Activated T-cell treated with anti-CD3 and anti-CD28 coated beads, Interleukin-2, amount 50 U/mL, for 1 hour (primary cell): ENCODE data around the gene RBM24.
"Not testable (repeated sequence)": the region's sequence is repeated elsewhere in the genome, so short reads cannot be mapped to it uniquely, and the experiment has no call there.

Experiments used
- DNase-seq: peaks from one replicate; pipeline ENCODE4 v3.0.0-alpha.2; 2020

The RBM24 gene

DNA sequence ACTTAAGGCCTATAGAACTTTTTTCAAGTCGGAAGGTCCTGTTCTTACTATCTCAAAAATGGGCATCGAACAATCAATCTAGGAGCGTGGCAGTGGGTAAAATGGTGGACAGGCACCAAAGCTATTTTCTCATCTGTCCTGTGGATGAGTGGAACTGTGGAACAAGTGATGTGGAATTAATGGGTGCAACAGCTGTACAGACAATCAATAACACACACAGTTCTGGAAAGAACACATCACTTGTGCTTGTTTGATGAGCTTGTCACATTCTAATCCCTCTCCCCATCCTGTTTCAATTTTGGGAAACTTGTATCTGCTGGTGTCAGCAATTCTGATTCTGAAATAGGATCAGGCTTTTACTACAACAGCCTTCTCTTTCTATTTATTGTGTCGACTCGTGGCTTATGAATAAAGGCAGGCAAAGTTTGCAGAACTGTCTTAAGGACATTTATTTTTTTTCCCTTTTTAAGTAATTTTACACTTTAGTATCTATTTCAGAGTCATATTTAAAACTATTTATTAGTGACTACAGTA lies 11.5 kb downstream of the RBM24 start:
- no peak for DNase-seq

GRCh38 chr6:17293395-17293794 lies 12.2 kb downstream of the RBM24 start:
- DNase-seq = no peak

- DNase-seq = no peak
Observed at GRCh38 chr6:17297271-17298080, 16.3 kb downstream of the RBM24 start.

DNA sequence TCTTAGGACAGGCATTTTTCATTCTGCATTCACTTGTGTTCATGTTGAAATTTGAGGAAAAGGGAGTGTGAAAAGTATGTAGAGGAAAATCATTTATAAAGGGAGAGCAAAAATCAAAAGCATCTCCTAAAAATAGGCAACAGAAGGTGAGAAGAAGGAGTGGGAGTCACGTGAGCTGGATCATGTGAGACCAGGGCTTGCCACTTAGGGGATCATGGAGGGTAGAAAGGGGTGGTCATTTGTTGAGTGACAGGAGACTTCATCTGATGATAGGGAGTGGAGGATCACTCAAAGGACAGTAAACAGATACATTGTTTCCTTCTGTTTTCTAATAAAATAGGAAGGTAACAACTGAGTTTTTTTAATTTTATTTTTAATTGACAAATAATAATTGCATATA lies 17.1 kb downstream of the RBM24 start:
- no peak for DNase-seq

DNA sequence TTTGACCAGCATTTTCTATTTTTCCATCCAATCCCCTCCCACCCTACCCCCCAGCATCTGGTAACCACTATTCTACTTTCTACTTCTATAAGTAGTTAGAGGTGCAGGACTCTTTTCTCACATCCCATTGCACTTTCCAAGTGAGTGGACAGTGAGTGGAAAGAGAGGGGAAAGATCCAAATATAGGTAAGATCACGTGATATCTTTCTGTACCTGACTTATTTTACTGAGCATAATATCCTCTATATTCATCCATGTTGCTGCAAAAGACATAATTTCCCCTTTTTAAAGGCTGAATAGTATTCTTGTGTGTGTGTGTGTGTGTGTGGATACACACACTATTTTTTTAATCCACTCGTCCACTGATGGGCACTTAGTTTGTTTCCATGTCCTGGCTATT lies 18.1 kb downstream of the RBM24 start:
- no peak for DNase-seq

DNA sequence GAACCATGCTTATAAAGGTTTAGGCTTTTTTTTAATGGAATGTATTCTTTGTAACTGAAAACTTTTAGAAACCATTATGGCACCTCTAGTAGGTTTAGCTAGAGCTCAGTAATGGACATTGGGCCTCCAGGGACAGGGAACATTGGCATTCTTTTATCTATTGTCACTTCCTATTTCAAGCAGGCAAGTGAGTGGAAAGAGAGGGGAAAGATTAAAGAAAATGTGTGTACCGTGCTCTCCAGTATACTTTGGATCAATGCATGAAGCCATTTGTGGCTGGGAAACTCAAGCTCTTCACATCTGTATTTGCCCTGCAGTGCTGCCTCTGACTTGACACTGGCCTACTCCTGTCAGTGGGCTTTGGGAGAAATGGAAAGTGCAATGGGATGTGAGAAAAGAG lies 18.6 kb downstream of the RBM24 start:
- no peak for DNase-seq

DNA sequence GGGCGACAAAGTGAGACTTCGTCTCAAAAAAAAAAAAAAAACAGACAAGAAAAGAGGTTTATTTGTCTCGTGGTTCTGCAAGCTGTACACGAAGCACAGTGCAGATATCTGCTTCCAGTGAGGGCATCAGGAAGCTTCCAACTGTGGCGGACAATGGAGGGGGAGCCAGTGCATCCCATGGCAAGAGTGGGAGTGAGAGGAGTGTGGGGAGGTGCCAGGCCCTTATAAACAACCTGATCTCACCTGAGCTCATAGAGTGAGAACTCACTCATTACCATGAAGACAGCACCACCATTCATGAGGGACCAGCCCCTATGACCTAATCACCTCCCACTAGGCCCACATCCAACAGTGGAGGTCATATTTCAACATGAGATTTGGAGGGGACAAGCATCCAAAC lies 19.5 kb downstream of the RBM24 start:
- DNase-seq = no peak

DNA sequence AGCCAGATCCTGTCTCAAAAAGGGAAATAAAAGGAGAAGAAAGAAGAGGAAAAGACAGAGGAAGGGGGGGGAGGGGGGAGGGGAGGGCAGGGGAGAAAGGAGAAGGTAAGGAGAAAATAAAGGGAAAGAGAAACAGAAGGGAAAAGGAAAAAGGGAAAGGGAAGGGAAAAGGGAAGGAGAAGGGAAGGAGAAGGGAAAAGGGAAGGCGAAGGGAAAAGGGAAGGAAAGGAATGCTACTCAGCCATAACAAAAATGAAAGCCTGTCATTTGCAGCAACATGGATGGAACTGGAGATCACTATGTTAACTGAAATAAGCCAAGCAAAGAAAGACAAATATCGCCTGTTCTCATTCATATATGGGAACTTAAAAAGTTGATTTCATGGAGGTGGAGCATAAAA lies 22.3 kb downstream of the RBM24 start:
- no peak for DNase-seq

GRCh38 chr6:17305219-17306001 lies 24.2 kb downstream of the RBM24 start:
- no peak for DNase-seq

DNA sequence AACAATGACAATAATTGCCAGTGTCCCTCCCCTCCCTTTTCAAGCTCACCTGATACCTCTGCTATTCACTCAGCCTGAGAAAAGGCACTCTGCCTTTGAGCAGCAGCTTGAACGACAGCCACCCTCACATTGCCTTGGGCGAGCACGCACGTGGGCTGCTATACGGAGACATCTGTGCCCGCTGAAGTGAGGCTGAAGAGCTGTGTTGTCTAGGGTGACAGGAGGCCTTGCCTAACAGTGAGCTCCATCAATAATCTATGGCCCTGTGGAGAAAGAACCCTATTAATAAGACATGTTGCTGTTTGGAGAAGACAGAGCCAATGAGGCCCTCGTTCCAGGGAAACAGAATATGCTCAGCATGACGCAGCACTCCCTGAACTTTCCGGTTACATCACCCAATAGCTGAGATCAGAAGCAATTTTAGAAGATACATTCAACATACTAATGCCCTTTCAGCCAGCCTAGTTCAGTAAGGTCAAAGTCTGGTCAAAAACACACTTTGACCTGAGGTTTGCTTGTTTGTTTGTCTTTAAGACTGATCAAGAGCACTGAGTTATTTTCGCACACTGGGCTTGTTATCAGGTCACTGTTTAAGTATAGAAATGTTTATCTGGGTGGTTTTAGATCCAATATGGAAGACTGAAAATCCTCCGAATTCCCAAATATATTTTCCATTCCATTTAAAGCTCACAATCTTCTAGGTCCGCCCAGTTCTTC lies 30.6 kb downstream of the RBM24 start:
- DNase-seq = no peak

GRCh38 chr6:17313238-17313637 lies 32.1 kb downstream of the RBM24 start:
- not testable (repeated sequence) for DNase-seq

GRCh38 chr6:17313971-17314370 lies 32.8 kb downstream of the RBM24 start:
- DNase-seq = no peak

- no peak for DNase-seq
Observed at GRCh38 chr6:17315262-17315661, 34.1 kb downstream of the RBM24 start.

DNA sequence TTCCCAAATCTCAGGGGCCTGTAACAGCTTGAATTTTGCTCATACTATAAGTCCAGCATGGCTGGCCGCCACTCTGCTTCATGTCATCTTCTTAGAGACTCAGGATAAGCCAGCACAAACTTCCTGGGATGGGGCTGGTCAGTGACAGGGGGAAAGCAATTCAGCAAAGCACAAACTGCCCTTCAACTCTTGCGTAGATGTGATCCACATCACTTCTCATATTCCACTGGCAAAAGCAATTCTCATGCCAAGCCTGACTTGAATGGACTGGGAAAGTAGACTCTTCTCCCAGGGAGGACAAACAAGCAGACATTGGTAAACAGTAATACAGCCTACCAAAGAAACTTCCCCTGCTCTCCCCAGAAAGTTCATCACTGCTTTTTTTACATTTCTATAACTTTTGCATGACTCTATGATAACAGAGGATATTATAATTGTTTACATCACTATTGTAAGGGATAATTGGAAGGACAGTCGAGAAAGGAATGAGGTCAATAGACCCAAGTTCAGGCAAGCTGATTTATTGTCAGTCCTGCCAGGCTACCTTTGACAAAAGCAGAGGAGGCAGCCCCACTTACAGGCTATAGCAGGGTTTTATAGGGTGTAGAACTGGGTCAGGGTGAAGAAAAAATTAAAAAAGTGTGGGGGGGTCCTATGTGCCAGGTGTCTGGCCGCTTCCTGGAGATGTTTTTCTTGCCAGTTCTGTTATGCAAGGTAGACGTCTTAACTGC lies 37.4 kb downstream of the RBM24 start:
- no peak for DNase-seq

- not testable (repeated sequence) for DNase-seq
Observed at GRCh38 chr6:17320266-17320665, 39.1 kb downstream of the RBM24 start.

DNA sequence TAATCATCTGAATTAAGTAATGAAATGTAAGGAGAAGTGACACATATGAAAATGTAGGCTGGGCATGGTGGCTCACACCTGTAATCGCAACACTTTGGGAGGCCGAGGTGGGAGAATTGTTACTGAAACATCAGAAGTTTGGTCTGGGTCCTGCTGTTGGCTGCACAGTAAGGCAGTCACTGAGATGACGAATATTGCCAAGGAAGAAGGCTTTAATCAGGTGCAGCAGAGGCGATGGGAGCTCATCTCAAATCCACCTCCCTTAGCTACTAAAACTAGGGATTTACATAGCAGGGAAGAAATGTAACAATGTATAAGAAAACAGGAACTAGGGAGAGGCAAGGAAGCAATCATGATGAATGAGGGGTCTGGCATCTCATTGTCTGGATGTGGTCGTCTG lies 50.1 kb downstream of the RBM24 start:
- DNase-seq = no peak

- DNase-seq = no peak
Observed at GRCh38 chr6:17334265-17334664, 53.1 kb downstream of the RBM24 start.

DNA sequence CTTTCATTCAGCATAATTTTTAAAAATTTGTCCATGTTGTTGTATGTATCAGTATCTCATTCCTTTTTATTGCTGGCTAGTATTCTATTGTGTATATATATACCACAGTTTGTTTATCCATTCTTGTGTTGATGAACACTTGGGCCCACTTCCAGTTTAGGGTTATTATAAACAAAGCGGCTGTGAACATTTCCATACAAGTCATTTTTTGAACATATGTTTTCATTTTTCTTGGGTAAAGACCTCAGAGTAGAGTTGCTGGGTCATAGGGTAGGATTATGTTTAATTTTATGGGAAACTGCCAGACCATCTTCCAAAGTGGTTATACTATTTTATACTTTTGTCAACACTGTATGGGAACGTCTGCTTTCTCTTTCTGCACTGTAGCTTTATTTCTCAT lies 55.3 kb downstream of the RBM24 start:
- no peak for DNase-seq

DNA sequence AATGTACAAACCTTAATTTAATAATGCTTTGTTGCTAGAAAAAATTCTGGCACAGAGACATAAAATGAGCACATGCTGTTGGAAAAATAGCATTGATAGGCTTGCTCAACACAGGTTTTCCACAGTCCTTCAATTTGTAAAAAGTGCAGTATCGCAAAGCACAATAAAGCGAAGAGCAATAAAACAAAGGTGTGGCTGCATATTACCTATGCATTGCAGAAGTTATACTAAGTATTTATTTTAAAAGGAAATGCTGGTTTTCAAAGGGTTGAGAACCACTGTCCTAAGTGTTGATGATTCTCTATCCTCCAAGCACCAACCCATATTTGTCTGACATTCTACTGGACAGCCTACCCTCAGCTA lies 58.1 kb downstream of the RBM24 start:
- DNase-seq = no peak

DNA sequence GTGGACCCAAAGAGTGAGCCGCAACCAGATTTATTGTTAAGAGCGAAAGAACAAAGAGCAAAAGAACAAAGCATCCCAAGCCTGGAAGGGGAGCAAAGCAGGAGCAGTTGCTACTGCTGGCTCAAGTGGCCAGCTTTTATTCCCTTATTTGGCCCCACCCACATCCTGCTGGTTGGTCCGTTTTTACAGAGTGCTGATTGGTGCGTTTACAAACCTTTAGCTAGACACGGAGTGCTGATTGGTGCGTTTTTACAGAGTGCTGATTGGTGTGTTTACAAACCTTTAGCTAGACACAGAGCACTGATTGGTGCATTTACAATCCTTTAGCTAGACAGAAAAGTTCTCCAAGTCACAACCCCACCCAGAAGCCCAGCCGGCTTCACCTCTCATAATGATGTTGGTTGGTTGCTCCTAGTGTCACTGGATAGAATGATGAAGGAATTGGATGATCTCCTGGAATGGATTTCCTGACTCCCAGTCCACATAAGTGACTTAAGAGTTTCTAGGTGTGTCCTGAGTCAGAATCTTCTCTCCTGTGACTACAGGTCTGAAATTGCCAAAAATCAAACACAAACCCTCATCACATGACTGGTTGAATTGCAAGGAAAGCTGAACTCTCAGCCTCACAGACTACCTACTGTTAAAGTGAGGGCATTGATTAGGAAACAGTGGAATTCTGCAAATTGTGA lies 60.1 kb downstream of the RBM24 start:
- DNase-seq = no peak

GRCh38 chr6:17341891-17342290 lies 60.7 kb downstream of the RBM24 start:
- no peak for DNase-seq

DNA sequence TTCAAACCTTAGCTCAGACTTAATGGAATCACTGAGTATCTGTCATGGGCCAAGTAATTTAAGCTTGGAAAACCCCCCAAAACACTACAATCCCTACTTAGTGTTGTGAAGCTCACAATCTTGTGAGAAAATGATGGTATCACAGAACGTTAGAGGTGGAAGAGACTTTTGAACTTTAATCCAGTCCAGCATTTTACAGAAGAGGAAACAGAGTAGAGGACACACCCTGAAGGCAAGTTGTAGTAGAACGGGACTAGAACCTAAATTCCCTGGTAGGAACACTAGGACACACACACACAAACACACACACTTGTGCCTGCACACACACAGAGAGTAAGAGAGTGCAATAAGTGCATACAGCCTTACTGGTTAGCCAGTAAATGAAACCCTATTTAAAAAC lies 62.1 kb downstream of the RBM24 start:
- no peak for DNase-seq
